ENCODE data around the gene DLGAP1. TPM values are rescaled to one million over a fixed set of nuclear protein-coding genes. Genes with fewer than 3 reads are reported as not detected.

The DLGAP1 gene
- total RNA-seq, 3 donors from 2014 or later (not counting 1 experiment from before 2014, with no cell fraction given) = not detected

GRCh38 chr18:3649633-3650426 is 805.3 kb downstream of the DLGAP1 start:
- Histone ChIP-seq H3K4me1 (ENCODE audit: control insufficient read depth, insufficient read depth, low read length) (no peaks in the 10 kb centered on the region), H3K9me3 (ENCODE audit: control insufficient read depth, insufficient read depth, low read length) (no peaks in the 10 kb centered on the region), H3K27me3 (ENCODE audit: control insufficient read depth, insufficient read depth, low read length) (no peaks in the 10 kb centered on the region), H3K27ac (ENCODE audit: low read length) (no peak overlapping the region), H3K4me3 (ENCODE audit: low read length) (no peak overlapping the region), H3K36me3 (ENCODE audit: control insufficient read depth, insufficient read depth, low read length) (no peaks in the 10 kb centered on the region)
- Mint-ChIP-seq H3K4me1 (no peaks in the 10 kb centered on the region), H3K4me3 (no peak overlapping the region), H3K27ac (no peak overlapping the region), H3K27me3 (ENCODE audit: low read depth in 2 of 2) (peaks cover 0 to 4% of the 10 kb centered on the region in 2 donors), H3K9me3 (no peaks in the 10 kb centered on the region), H3K36me3 (no peaks in the 10 kb centered on the region)
- DNase-seq (no peak), ATAC-seq (no peak)
- WGBS (ENCODE audit: insufficient coverage) = 90% methylated on average over 8 of the region's 8 CpGs
- TF ChIP-seq, protein P1, sequence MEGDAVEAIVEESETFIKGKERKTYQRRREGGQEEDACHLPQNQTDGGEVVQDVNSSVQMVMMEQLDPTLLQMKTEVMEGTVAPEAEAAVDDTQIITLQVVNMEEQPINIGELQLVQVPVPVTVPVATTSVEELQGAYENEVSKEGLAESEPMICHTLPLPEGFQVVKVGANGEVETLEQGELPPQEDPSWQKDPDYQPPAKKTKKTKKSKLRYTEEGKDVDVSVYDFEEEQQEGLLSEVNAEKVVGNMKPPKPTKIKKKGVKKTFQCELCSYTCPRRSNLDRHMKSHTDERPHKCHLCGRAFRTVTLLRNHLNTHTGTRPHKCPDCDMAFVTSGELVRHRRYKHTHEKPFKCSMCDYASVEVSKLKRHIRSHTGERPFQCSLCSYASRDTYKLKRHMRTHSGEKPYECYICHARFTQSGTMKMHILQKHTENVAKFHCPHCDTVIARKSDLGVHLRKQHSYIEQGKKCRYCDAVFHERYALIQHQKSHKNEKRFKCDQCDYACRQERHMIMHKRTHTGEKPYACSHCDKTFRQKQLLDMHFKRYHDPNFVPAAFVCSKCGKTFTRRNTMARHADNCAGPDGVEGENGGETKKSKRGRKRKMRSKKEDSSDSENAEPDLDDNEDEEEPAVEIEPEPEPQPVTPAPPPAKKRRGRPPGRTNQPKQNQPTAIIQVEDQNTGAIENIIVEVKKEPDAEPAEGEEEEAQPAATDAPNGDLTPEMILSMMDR (IDR thresholded peaks at IDR 0.05) = no peak
- intact Hi-C loops (cut with micrococcal nuclease) = no loop called here

DNA sequence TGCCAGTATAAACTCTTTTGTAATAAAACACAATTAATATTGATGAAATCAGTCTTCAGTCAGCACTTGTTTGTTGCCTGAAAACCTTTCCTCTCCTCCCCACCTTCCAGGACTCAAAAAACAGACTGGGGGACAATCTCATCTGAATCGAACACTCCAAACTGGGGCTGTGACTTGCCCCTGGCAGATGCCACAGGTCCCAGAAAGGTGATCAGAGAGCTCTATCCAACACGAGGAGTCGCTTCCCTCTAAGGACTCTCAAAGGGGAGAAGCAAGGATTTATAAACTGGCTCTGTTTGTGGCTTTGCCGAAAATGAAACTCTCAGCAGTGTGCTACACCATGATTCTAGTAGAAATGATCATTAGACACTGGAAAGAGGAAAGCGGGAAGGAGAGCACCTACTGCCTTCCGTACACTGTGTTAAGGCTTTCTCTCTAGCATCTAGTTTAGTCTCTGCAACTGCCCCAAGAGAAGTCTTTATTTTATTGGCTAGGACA is 805.9 kb downstream of the DLGAP1 start:
- WGBS (ENCODE audit: insufficient coverage) = 82% methylated on average over 6 of the region's 6 CpGs
- H3K4me3 Mint-ChIP-seq = no peak overlapping the region

DNA sequence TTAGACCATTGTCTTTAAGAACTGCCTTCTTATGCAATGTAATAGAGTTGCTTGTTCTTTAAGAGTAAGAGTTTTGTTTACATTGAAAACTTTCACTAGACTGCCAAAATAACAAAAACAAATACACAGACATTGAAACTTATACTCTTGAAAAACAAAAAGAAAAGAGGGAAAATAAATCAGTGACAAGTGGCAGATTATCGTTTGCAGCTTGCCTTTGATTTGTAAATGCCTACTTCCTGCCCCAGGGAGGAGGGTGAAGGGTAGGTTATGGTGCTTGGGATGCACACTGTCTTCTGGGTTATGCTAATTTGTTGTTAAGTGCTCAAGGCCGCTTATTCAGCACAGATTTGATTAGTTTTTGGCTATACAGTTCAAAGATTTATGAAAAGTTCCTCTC is 806.5 kb downstream of the DLGAP1 start:
- H3K4me1 Mint-ChIP-seq = no peaks in the 10 kb centered on the region
- no peaks in the 10 kb centered on the region for H3K9me3 Mint-ChIP-seq
- H3K27me3 ChIP-seq (ENCODE audit: control insufficient read depth, insufficient read depth, low read length) = no peaks in the 10 kb centered on the region
- no peaks in the 10 kb centered on the region for H3K9me3 ChIP-seq (ENCODE audit: control insufficient read depth, insufficient read depth, low read length)
- no peak overlapping the region for H3K4me3 Mint-ChIP-seq
- intact Hi-C loops (cut with micrococcal nuclease) = no loop called here
- H3K27ac Mint-ChIP-seq = no peak overlapping the region
- H3K27ac ChIP-seq (ENCODE audit: low read length) = no peak overlapping the region
- DNase-seq (no peak), ATAC-seq (no peak)
- no peaks in the 10 kb centered on the region for H3K36me3 Mint-ChIP-seq
- 55% methylated on average over 2 of the region's 2 CpGs for WGBS (ENCODE audit: insufficient coverage)
- H3K27me3 Mint-ChIP-seq (ENCODE audit: low read depth in 2 of 2) = peaks cover 0 to 4% of the 10 kb centered on the region in 2 donors
- H3K4me3 ChIP-seq (ENCODE audit: low read length) = no peak overlapping the region
- TF ChIP-seq, protein P1 (IDR thresholded peaks at IDR 0.05) = no peak
- H3K36me3 ChIP-seq (ENCODE audit: control insufficient read depth, insufficient read depth, low read length) = no peaks in the 10 kb centered on the region
- no peaks in the 10 kb centered on the region for H3K4me1 ChIP-seq (ENCODE audit: control insufficient read depth, insufficient read depth, low read length)

More for the DNA sequence above, 805.9 kb downstream of the DLGAP1 start:
- Histone ChIP-seq H3K9me3 (ENCODE audit: control insufficient read depth, insufficient read depth, low read length) (no peaks in the 10 kb centered on the region), H3K27ac (ENCODE audit: low read length) (no peak overlapping the region), H3K27me3 (ENCODE audit: control insufficient read depth, insufficient read depth, low read length) (no peaks in the 10 kb centered on the region), H3K36me3 (ENCODE audit: control insufficient read depth, insufficient read depth, low read length) (no peaks in the 10 kb centered on the region), H3K4me3 (ENCODE audit: low read length) (no peak overlapping the region), H3K4me1 (ENCODE audit: control insufficient read depth, insufficient read depth, low read length) (no peaks in the 10 kb centered on the region)
- intact Hi-C loops (cut with micrococcal nuclease) = no loop called here
- H3K27ac Mint-ChIP-seq = no peak overlapping the region
- ATAC-seq = no peak
- H3K9me3 Mint-ChIP-seq = no peaks in the 10 kb centered on the region
- no peaks in the 10 kb centered on the region for H3K36me3 Mint-ChIP-seq
- H3K27me3 Mint-ChIP-seq (ENCODE audit: low read depth in 2 of 2) = peaks cover 0 to 4% of the 10 kb centered on the region in 2 donors
- TF ChIP-seq, protein P1 (IDR thresholded peaks at IDR 0.05) = no peak
- H3K4me1 Mint-ChIP-seq = no peaks in the 10 kb centered on the region
- no peak for DNase-seq
